ENCODE measurements around the gene B3GNT9.

- TF ChIP-seq EZH2 (optimal IDR thresholded peaks at IDR 0.05; ENCODE audit: low read depth, low read length) (no peak), CTCF (IDR thresholded peaks at IDR 0.05; ENCODE audit: low read length) (no peak)
Observed at GRCh38 chr16:67165121-67166078, 14.6 kb upstream of the B3GNT9 start.
